Upper lobe of left lung (tissue), 6 donors: ENCODE measurements around the gene ATP2A2. TPM values are rescaled to one million over a fixed set of nuclear protein-coding genes. Genes with fewer than 3 reads are reported as not detected.

ENCODE experiments used
- ATAC-seq, 2 donors: fragments of 200-7000 bp; cut with Tn5 transposase; one replicate each; pipeline ENCODE4 v1.9.1; 2022; ENCODE audit warnings: mild to moderate bottlenecking in 2 of 2, moderate library complexity in 2 of 2; ENCODE audit not compliant: low FRiP score in 2 of 2
- DNase-seq, 2 donors: peaks; one replicate each; pipeline ENCODE4 v3.0.0-alpha.2; 2019 to 2020
- H3K27ac ChIP-seq, 4 donors: fragments of 200-600 bp; sonication (generic); one replicate each; pipeline ENCODE4 v1.5.1; 2016 to 2019
- H3K27me3 ChIP-seq, 4 donors: fragments of 200-600 bp; sonication (generic); one replicate each; pipeline ENCODE4 v1.5.1; 2017 to 2019
- H3K36me3 ChIP-seq, 4 donors: fragments of 200-600 bp; sonication (generic); one replicate each; pipeline ENCODE4 v1.5.1; 2016 to 2019
- H3K4me1 ChIP-seq, 4 donors: fragments of 200-600 bp; sonication (generic); one replicate each; pipeline ENCODE4 v1.5.1; 2018 to 2019
- H3K4me3 ChIP-seq, 4 donors: fragments of 200-600 bp; sonication (generic); one replicate each; pipeline ENCODE4 v1.5.1; 2017 to 2019; ENCODE audit warnings: mild to moderate bottlenecking in 2 of 4, moderate library complexity in 1 of 4
- H3K9me3 ChIP-seq, 4 donors: fragments of 200-600 bp; sonication (generic); one replicate each; pipeline ENCODE4 v1.5.1; 2018 to 2019
- CTCF ChIP-seq, 6 experiments: fragments of 450-650 bp in 4 of 6; fragments of 200-600 bp in 2 of 6; sonication (generic) in 2 of 6; IDR thresholded peaks; one replicate each; pipeline ENCODE4 v1.5.1; 2016 to 2019; ENCODE audit warnings: antibody characterized with exemption in 6 of 6
- EP300 ChIP-seq, 4 donors: sonication (generic); formaldehyde crosslinking; IDR thresholded peaks; one replicate each; pipeline ENCODE4 v1.5.1; 2017; ENCODE audit warnings: antibody characterized with exemption in 4 of 4, control low read depth in 2 of 4
- POLR2A ChIP-seq, 4 donors: fragments of 450-650 bp; IDR thresholded peaks; one replicate each; pipeline ENCODE4 v1.5.1; 2016 to 2017; ENCODE audit warnings: antibody characterized with exemption in 4 of 4, mild to moderate bottlenecking in 2 of 4
- POLR2AphosphoS5 ChIP-seq, 2 donors: sonication (generic); formaldehyde crosslinking; IDR thresholded peaks; one replicate each; pipeline ENCODE4 v1.5.1; 2017; ENCODE audit warnings: antibody characterized with exemption in 2 of 2
- WGBS, 2 donors: methylation state at CpG; one replicate each; pipeline ENCODE4 v1.1.5; 2017 to 2018; 5-methylcytosine and 5-hydroxymethylcytosine counted together
- total RNA-seq, 6 donors: library from RNA; depleted of rRNA in 4 of 6; stranded (reverse); fragments of >200 nt in 4 of 6; gene quantifications; one replicate each; pipeline versions ENCODE4 v1.1.0 to v1.2.1, GENCODE V29; 2016 to 2021
- donor health status: DM: no; HTN: no; CAD: no; lungs with moderate emphysema.
- donor health status: DM: no; HTN: yes; CAD: no; lungs with severe emphysema.

The ATP2A2 gene
- total RNA-seq, 6 donors from 2014 or later = 91.7 to 166 (median 142) TPM

- Histone ChIP-seq H3K4me1 (peaks cover 18 to 48% (median 26%) of the 10 kb centered on the region in 4 donors), H3K36me3 (peaks cover 0 to 13% (median 2%) of the 10 kb centered on the region in 4 donors), H3K4me3 (no peak overlapping the region), H3K9me3 (no peaks in the 10 kb centered on the region), H3K27ac (peak overlapping the region in 3 of 4 donors; percentile 7 to 27 (median 23)), H3K27me3 (no peaks in the 10 kb centered on the region)
- WGBS, 2 donors = 64 to 86% methylated on average over 10 of the region's 10 CpGs
- peak in 1 of 2 donors; percentile 46 for ATAC-seq
- DNase-seq = no peak
- no peak for TF ChIP-seq POLR2AphosphoS5 (IDR thresholded peaks at IDR 0.05)
- TF ChIP-seq EP300 (IDR thresholded peaks at IDR 0.05) = no peak
- TF ChIP-seq CTCF (IDR thresholded peaks at IDR 0.05) = no peak
- TF ChIP-seq POLR2A (IDR thresholded peaks at IDR 0.05) = no peak
These were observed 31.7 kb downstream of the ATP2A2 start for GRCh38 chr12:110312581-110313360.

- Histone ChIP-seq H3K9me3 (no peaks in the 10 kb centered on the region), H3K4me1 (peaks cover 22 to 56% (median 28%) of the 10 kb centered on the region in 4 donors), H3K4me3 (no peak overlapping the region), H3K27ac (peak overlapping the region in 1 of 4 donors; percentile 23), H3K36me3 (peaks cover 0 to 23% (median 6%) of the 10 kb centered on the region in 4 donors), H3K27me3 (no peaks in the 10 kb centered on the region)
- TF ChIP-seq CTCF (IDR thresholded peaks at IDR 0.05) = no peak
- no peak for TF ChIP-seq POLR2AphosphoS5 (IDR thresholded peaks at IDR 0.05)
- no peak for TF ChIP-seq EP300 (IDR thresholded peaks at IDR 0.05)
- TF ChIP-seq POLR2A (IDR thresholded peaks at IDR 0.05) = no peak
- no peak for ATAC-seq
- DNase-seq = no peak
- WGBS, 2 donors = 45 to 66% methylated on average over 2 of the region's 2 CpGs
These were observed 33.3 kb downstream of the ATP2A2 start for GRCh38 chr12:110314308-110314707.

GRCh38 chr12:110316861-110317260, 35.8 kb downstream of the ATP2A2 start:
- Histone ChIP-seq H3K27ac (peak overlapping the region in 3 of 4 donors; percentile 19 to 38 (median 24)), H3K9me3 (no peaks in the 10 kb centered on the region), H3K36me3 (peaks cover 0 to 11% (median 4%) of the 10 kb centered on the region in 4 donors), H3K4me1 (peaks cover 22 to 54% (median 28%) of the 10 kb centered on the region in 4 donors), H3K4me3 (no peak overlapping the region), H3K27me3 (no peaks in the 10 kb centered on the region)
- WGBS, 2 donors = 22 to 43% methylated on average over 4 of the region's 4 CpGs
- ATAC-seq = peak in 1 of 2 donors; percentile 74
- TF ChIP-seq POLR2A (IDR thresholded peaks at IDR 0.05) = no peak
- TF ChIP-seq EP300 (IDR thresholded peaks at IDR 0.05) = no peak
- TF ChIP-seq POLR2AphosphoS5 (IDR thresholded peaks at IDR 0.05) = no peak
- no peak for TF ChIP-seq CTCF (IDR thresholded peaks at IDR 0.05)
- DNase-seq = no peak

GRCh38 chr12:110317911-110318310, 36.9 kb downstream of the ATP2A2 start:
- H3K27me3 ChIP-seq = no peaks in the 10 kb centered on the region
- 49 to 63% methylated on average over 2 of the region's 2 CpGs for WGBS, 2 donors
- H3K36me3 ChIP-seq = peaks cover 0 to 16% (median 4%) of the 10 kb centered on the region in 4 donors
- no peaks in the 10 kb centered on the region for H3K9me3 ChIP-seq
- no peak overlapping the region for H3K27ac ChIP-seq
- H3K4me1 ChIP-seq = peaks cover 17 to 46% (median 20%) of the 10 kb centered on the region in 4 donors
- DNase-seq (no peak), ATAC-seq (peak in 1 of 2 donors; percentile 35)
- no peak for TF ChIP-seq POLR2AphosphoS5 (IDR thresholded peaks at IDR 0.05)
- TF ChIP-seq CTCF (IDR thresholded peaks at IDR 0.05) = no peak
- no peak for TF ChIP-seq POLR2A (IDR thresholded peaks at IDR 0.05)
- no peak for TF ChIP-seq EP300 (IDR thresholded peaks at IDR 0.05)
- no peak overlapping the region for H3K4me3 ChIP-seq
